HepG2 (cell line): ENCODE results near the gene TOP1. TPM values are rescaled to one million over a fixed set of nuclear protein-coding genes. Genes with fewer than 3 reads are reported as not detected.
A peak's percentile ranks its signal among the peaks of the same experiment; 100 is the strongest.

Source experiments
- ATAC-seq: fragments of 200-7000 bp; cut with Tn5 transposase; 3 replicates; pipeline ENCODE4 v1.9.1; 2020; ENCODE audit warnings: mild to moderate bottlenecking, moderate library complexity
- BruUV-seq: library from RNA; stranded (reverse); fragments of 400-500 nt; replicated peaks from 2 replicates; lab custom pipeline; 2021; lab: Mats Ljungman, UMichigan
- CTCF ChIA-PET: fragments of 300-600 bp; formaldehyde crosslinking; extraction: SDS; loops from one replicate; lab custom pipeline; 2021; ENCODE audit warnings: low total read pairs, inconsistent platforms, low intra/inter-chr PET ratio; lab: Yijun Ruan, JAX
- POLR2A ChIA-PET: fragments of 350-600 bp; sonication (Branson Sonifier 250); formaldehyde crosslinking; loops from one replicate; lab custom pipeline; 2020; ENCODE audit warnings: antibody characterized with exemption, inconsistent platforms; lab: Yijun Ruan, JAX
- DNase-seq: peaks from one replicate; pipeline ENCODE4 v3.0.0-alpha.2; 2015; ENCODE audit warnings: low spot score
- FAIRE-seq: peaks from 3 replicates; lab custom pipeline; 2011; peaks lifted over from hg19 to GRCh38; lab: Jason Lieb, UNC
- H2AFZ ChIP-seq: one replicate; pipeline ENCODE4 v1.6.1; 2011; ENCODE audit warnings: low read length, inconsistent platforms
- H3K27ac ChIP-seq: fragments of 300-600 bp; 3 replicates; pipeline ENCODE4 v1.8.0; 2011; ENCODE audit warnings: mixed run types, mild to moderate bottlenecking, mixed read lengths, low read length, inconsistent platforms; ENCODE audit not compliant: insufficient read depth; ENCODE audit errors: extremely low read length
- H3K27me3 ChIP-seq, 2 experiments: fragments of 200-600 bp in 1 of 2; 2 replicates in 1 of 2; 3 replicates in 1 of 2; pipeline versions ENCODE4 v1.6.0 to v1.8.0; 2011; ENCODE audit warnings: low read length in 2 of 2, mild to moderate bottlenecking in 2 of 2, moderate library complexity in 2 of 2, inconsistent platforms in 1 of 2; ENCODE audit not compliant: insufficient read depth in 2 of 2, control insufficient read depth in 1 of 2
- H3K36me3 ChIP-seq, 2 experiments: fragments of 200-600 bp in 1 of 2; replicated peaks in 1 of 2; 2 replicates in 1 of 2; 3 replicates in 1 of 2; pipeline versions ENCODE4 v1.5.1 to v1.8.0; 2011; ENCODE audit warnings: low read length in 2 of 2, inconsistent platforms in 1 of 2; ENCODE audit not compliant: insufficient read depth in 2 of 2, control insufficient read depth in 1 of 2
- H3K4me1 ChIP-seq: 2 replicates; pipeline ENCODE4 v1.5.1; 2012; ENCODE audit warnings: low read length, inconsistent platforms; ENCODE audit not compliant: insufficient read depth
- H3K4me2 ChIP-seq: 2 replicates; pipeline ENCODE4 v1.6.0; 2011; ENCODE audit warnings: low read depth, low read length, inconsistent platforms
- H3K4me3 ChIP-seq, 3 experiments: fragments of 200-600 bp in 1 of 3; sonication (generic), shearing (Covaris generic) in 1 of 3; replicated peaks in 1 of 3; 2 replicates each; pipeline ENCODE4 v1.5.1; 2011 to 2016; ENCODE audit warnings: low read length in 3 of 3, inconsistent platforms in 2 of 3, low read depth in 2 of 3, mild to moderate bottlenecking in 2 of 3, control low read depth in 1 of 3, mixed read lengths in 1 of 3; ENCODE audit not compliant: insufficient read depth in 1 of 3
- H3K79me2 ChIP-seq: one replicate; pipeline ENCODE4 v1.6.1; 2011; ENCODE audit warnings: low read length, inconsistent platforms; ENCODE audit not compliant: insufficient read depth
- H3K9ac ChIP-seq: 2 replicates; pipeline ENCODE4 v1.6.0; 2011; ENCODE audit warnings: mild to moderate bottlenecking, low read depth, low read length, inconsistent platforms; ENCODE audit not compliant: insufficient read depth
- H3K9me3 ChIP-seq: 2 replicates; pipeline ENCODE4 v1.5.1; 2012; ENCODE audit warnings: mild to moderate bottlenecking, low read length
- H4K20me1 ChIP-seq: 2 replicates; pipeline ENCODE4 v1.6.0; 2011; ENCODE audit warnings: inconsistent platforms, mild to moderate bottlenecking, low read length, moderate library complexity; ENCODE audit not compliant: insufficient read depth
- BCL6 ChIP-seq: IDR thresholded peaks from 2 replicates; pipeline ENCODE4 v1.6.1; 2016; ENCODE audit warnings: missing genetic modification reagents, missing compliant biosample characterization
- EP300 ChIP-seq, 3 experiments: sonication (generic) in 1 of 3; formaldehyde crosslinking in 1 of 3; IDR thresholded peaks; 2 replicates each; pipeline versions ENCODE4 v1.5.1 to v1.6.1; 2011 to 2020; ENCODE audit warnings: low read depth in 2 of 3, low read length in 2 of 3, borderline replicate concordance in 1 of 3, improper control_type of control experiment in 1 of 3, mild to moderate bottlenecking in 1 of 3, missing genetic modification reagents in 1 of 3, moderate library complexity in 1 of 3
- KAT7 ChIP-seq: IDR thresholded peaks from 2 replicates; pipeline ENCODE4 v1.6.1; 2018; ENCODE audit warnings: borderline replicate concordance, missing compliant biosample characterization
- KLF9 ChIP-seq: IDR thresholded peaks from 2 replicates; pipeline ENCODE4 v1.6.1; 2016; ENCODE audit warnings: low read depth
- PHB2 ChIP-seq: fragments of 450-650 bp; IDR thresholded peaks from 2 replicates; pipeline ENCODE4 v1.6.1; 2018; ENCODE audit not compliant: partially characterized antibody
- SP140L ChIP-seq: sonication (generic); formaldehyde crosslinking; IDR thresholded peaks from 2 replicates; pipeline ENCODE4 v1.4.0; 2020; ENCODE audit warnings: missing genetic modification reagents, borderline replicate concordance
- TEAD3 ChIP-seq: optimal IDR thresholded peaks from 2 replicates; pipeline ENCODE3; 2016; ENCODE audit warnings: borderline replicate concordance
- ZNF773 ChIP-seq: sonication (generic); formaldehyde crosslinking; IDR thresholded peaks from 2 replicates; pipeline ENCODE4 v1.4.0; 2020; ENCODE audit warnings: missing genetic modification reagents, borderline replicate concordance
- ZNF816 ChIP-seq: sonication (generic); formaldehyde crosslinking; IDR thresholded peaks from 2 replicates; pipeline ENCODE4 v1.8.0; 2022; ENCODE audit warnings: missing genetic modification reagents, mild to moderate bottlenecking, borderline replicate concordance
- ZSCAN22 ChIP-seq: sonication (generic); formaldehyde crosslinking; IDR thresholded peaks from 2 replicates; pipeline ENCODE4 v1.4.0; 2020; ENCODE audit warnings: mild to moderate bottlenecking, missing genetic modification reagents
- WGBS: methylation state at CpG from one replicate; pipeline ENCODE4 v1.1.6; 2017; ENCODE audit warnings: low lambda C conversion rate; 5-methylcytosine and 5-hydroxymethylcytosine counted together
- in situ Hi-C: cut with HindIII; loops from 2 replicates; pipeline ENCODE4 v1.10.0; 2017; ENCODE audit warnings: low pct_unique_long_range_greater_than_20kb; ENCODE audit not compliant: extremely low pct_ligation_motif_present
- intact Hi-C: fragments of 100-400 bp; cut with micrococcal nuclease; formaldehyde crosslinking; loops from one replicate; pipeline ENCODE4 v1.10.0; 2022; ENCODE audit not compliant: unreplicated experiment
- polyA plus RNA-seq, 8 experiments: library from polyadenylated mRNA; depleted of rRNA in 3 of 8; stranded (reverse) in 7 of 8; unstranded in 1 of 8; fragments of >200 nt; fragmentation: Illumina TruSeq in 4 of 8; extraction: Trizol in 4 of 8; gene quantifications; 2 replicates each; pipeline versions ENCODE4 v1.2.1 to v1.2.3, GENCODE V29; 2011 to 2016; ENCODE audit warnings: low read depth in 4 of 8, missing spikeins in 1 of 8, mixed read lengths in 1 of 8; ENCODE audit not compliant: insufficient read depth in 1 of 8
- total RNA-seq, 5 experiments: library from RNA; depleted of rRNA; stranded (reverse); fragments of >200 nt; fragmentation: Illumina TruSeq; extraction: Trizol; gene quantifications; 2 replicates each; pipeline ENCODE4 v1.2.3, GENCODE V29; 2016; ENCODE audit warnings: low read depth in 1 of 5
- TF ChIP-seq, protein P1 (sequence below): sonication (generic); formaldehyde crosslinking; IDR thresholded peaks from 2 replicates; pipeline ENCODE4 v1.4.0; 2020; ENCODE audit warnings: mild to moderate bottlenecking, missing genetic modification reagents

The TOP1 gene
- total and polyA plus RNA-seq, 2 of the 13 experiments (the other 11 are each of a cell fraction or from before 2014, with no cell fraction given), result 10.2 to 19.4 TPM

GRCh38 chr20:41009946-41010345, 18.7 kb upstream of the TOP1 start:
- Histone ChIP-seq H3K36me3 (no peaks in the 10 kb centered on the region), H3K4me1 (peaks cover 70% of the 10 kb centered on the region), H3K27ac (no peak overlapping the region), H2AFZ (no peak overlapping the region), H3K4me3 (no peak overlapping the region), H3K9ac (no peak overlapping the region), H3K27me3 (peaks cover 4 to 31% of the 10 kb centered on the region in 2 experiments; a peak in 3 of 5 replicates), H3K9me3 (peaks cover 7% of the 10 kb centered on the region), H3K4me2 (peak overlapping the region; percentile 26), H3K79me2 (no peaks in the 10 kb centered on the region), H4K20me1 (no peaks in the 10 kb centered on the region)
- intact Hi-C loops (loop anchor here (1.0 kb wide), 1 partner anchor 7 kb away; no protein-coding TSS in a partner anchor), in situ Hi-C loops (no loop called here)
- FAIRE-seq (no peak), ATAC-seq (no peak), DNase-seq (peak; percentile 60)
- 1% methylated on average over 3 of the region's 3 CpGs for WGBS
- no TSS peak for BruUV-seq
- ChIA-PET CTCF (no interaction called here), POLR2A (no interaction called here)
- TF ChIP-seq, protein P1, sequence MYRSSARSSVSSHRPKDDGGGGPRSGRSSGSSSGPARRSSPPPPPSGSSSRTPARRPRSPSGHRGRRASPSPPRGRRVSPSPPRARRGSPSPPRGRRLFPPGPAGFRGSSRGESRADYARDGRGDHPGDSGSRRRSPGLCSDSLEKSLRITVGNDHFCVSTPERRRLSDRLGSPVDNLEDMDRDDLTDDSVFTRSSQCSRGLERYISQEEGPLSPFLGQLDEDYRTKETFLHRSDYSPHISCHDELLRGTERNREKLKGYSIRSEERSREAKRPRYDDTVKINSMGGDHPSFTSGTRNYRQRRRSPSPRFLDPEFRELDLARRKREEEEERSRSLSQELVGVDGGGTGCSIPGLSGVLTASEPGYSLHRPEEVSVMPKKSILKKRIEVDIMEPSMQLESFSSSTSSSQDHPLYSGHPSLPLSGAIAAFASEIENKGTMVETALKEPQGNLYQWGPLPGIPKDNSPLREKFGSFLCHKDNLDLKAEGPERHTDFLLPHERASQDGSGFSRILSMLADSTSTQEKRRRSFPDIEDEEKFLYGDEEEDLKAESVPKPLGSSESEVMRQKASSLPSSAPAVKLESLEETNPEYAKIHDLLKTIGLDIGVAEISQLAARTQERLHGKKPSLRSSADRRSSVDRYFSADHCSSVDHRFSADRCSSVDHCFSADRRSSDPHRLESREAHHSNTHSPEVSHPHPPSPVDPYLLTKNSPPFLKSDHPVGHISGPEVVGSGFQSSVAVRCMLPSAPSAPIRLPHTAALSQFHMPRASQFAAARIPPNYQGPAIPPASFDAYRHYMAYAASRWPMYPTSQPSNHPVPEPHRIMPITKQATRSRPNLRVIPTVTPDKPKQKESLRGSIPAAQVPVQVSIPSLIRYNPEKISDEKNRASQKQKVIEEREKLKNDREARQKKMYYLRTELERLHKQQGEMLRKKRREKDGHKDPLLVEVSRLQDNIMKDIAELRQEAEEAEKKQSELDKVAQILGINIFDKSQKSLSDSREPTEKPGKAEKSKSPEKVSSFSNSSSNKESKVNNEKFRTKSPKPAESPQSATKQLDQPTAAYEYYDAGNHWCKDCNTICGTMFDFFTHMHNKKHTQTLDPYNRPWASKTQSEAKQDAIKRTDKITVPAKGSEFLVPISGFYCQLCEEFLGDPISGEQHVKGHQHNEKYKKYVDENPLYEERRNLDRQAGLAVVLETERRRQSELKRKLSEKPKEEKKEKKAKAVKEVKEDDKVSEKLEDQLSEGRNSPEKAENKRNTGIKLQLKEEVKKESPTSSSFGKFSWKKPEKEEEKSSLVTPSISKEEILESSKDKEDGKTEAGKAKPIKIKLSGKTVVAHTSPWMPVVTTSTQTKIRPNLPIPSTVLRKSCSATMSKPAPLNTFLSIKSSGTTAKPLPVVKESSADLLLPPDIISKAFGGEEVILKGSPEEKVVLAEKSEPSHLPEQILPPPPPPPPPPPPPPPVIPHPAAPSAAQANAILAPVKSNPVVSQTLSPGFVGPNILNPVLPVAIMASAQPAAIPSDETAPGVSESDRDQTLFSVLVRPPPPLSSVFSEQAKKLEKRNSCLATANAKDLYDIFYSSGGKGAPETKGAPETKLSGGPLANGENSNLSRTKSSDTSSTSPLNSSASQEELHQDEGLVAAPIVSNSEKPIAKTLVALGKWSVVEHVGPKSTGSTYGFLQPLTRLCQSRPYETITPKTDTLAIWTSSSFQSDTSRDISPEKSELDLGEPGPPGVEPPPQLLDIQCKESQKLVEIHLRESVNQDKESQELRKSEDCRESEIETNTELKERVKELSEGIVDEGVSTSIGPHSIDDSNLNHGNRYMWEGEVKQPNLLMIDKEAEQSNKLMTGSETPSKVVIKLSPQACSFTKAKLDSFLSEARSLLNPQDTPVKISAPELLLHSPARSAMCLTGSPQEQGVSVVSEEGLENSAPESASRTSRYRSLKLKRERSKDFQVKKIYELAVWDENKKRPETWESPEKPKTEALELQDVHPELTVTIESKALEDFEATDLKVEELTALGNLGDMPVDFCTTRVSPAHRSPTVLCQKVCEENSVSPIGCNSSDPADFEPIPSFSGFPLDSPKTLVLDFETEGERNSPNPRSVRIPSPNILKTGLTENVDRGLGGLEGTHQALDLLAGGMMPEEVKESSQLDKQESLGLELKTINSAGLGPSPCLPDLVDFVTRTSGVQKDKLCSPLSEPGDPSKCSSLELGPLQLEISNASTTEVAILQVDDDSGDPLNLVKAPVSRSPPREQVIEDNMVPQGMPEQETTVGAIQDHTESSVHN (CRISPR knock-in tag), result no peak
- TF ChIP-seq ZNF773 (CRISPR knock-in tag), result no peak
- TF ChIP-seq KAT7 (CRISPR knock-in tag), result no peak
- no peak for TF ChIP-seq PHB2
- no peak for TF ChIP-seq KLF9 (CRISPR knock-in tag)
- no peak for TF ChIP-seq SP140L (CRISPR knock-in tag)
- 0 out of 4 replicates have a peak, but pooled peaks of 1 of the 2 experiments have one; percentile 4 for TF ChIP-seq EP300 (IDR thresholded peaks at IDR 0.05; ENCODE audit: low read depth in 2 of 2, low read length in 2 of 2)
- TF ChIP-seq EP300 (CRISPR knock-in tag; IDR thresholded peaks at IDR 0.05; ENCODE audit: borderline replicate concordance), result no peak
- peak; percentile 75 for TF ChIP-seq TEAD3 (CRISPR knock-in tag)
- TF ChIP-seq ZNF816, result no peak
- no peak for TF ChIP-seq BCL6 (CRISPR knock-in tag)
- no peak for TF ChIP-seq ZSCAN22 (CRISPR knock-in tag)
